CD4-positive, alpha-beta memory T cell (primary cell): ENCODE measurements around the gene KPNA1. TPM values are rescaled to one million over a fixed set of nuclear protein-coding genes. Genes with fewer than 3 reads are reported as not detected.
A peak's percentile ranks its signal among the peaks of the same experiment; 100 is the strongest.

ENCODE experiments used
- CTCF ChIA-PET: fragments of 350-600 bp; sonication (Branson Sonifier 250); formaldehyde crosslinking; loops from one replicate; lab custom pipeline; 2021; ENCODE audit warnings: inconsistent platforms; ENCODE audit not compliant: partially characterized antibody; lab: Charles Lee
- POLR2A ChIA-PET: fragments of 350-600 bp; sonication (Branson Sonifier 250); formaldehyde crosslinking; loops from one replicate; lab custom pipeline; 2021; ENCODE audit not compliant: partially characterized antibody; lab: Charles Lee
- DNase-seq, 5 donors: peaks; one replicate each; pipeline versions ENCODE4 v3.0.0 to v3.0.0-alpha.2; 2020 to 2022; ENCODE audit warnings: mixed read lengths in 1 of 5
- H3K27ac ChIP-seq: one replicate; pipeline ENCODE4 v1.7.0; 2013; ENCODE audit warnings: low read depth, low read length
- H3K27me3 ChIP-seq: 2 replicates; pipeline ENCODE4 v1.7.0; 2013; ENCODE audit warnings: mild to moderate bottlenecking, low read length, moderate library complexity; ENCODE audit not compliant: insufficient read depth
- H3K36me3 ChIP-seq: 2 replicates; pipeline ENCODE4 v1.7.0; 2013; ENCODE audit warnings: mild to moderate bottlenecking, low read length, moderate library complexity; ENCODE audit not compliant: insufficient read depth
- H3K4me1 ChIP-seq: 2 replicates; pipeline ENCODE4 v1.7.0; 2013; ENCODE audit warnings: mild to moderate bottlenecking, low read length, moderate library complexity; ENCODE audit not compliant: insufficient read depth
- H3K4me3 ChIP-seq, 2 donors: one replicate each; pipeline ENCODE4 v1.7.0; 2013; ENCODE audit warnings: low read length in 2 of 2, mild to moderate bottlenecking in 1 of 2
- H3K9me3 ChIP-seq, 2 donors: one replicate each; pipeline ENCODE4 v1.7.0; 2013; ENCODE audit warnings: low read length in 2 of 2, control low read depth in 1 of 2; ENCODE audit not compliant: control insufficient read depth in 1 of 2
- H3K27ac Mint-ChIP-seq, 7 donors: one replicate each; pipeline ENCODE4 v1.8.0; 2020 to 2021; ENCODE audit warnings: mixed read lengths in 7 of 7, mild to moderate bottlenecking in 6 of 7, inconsistent platforms in 3 of 7, moderate library complexity in 3 of 7
- H3K27me3 Mint-ChIP-seq, 2 donors: one replicate each; pipeline ENCODE4 v1.8.0; 2020 to 2021; ENCODE audit warnings: mixed read lengths in 2 of 2
- H3K36me3 Mint-ChIP-seq, 2 donors: one replicate each; pipeline ENCODE4 v1.8.0; 2020 to 2021; ENCODE audit warnings: mixed read lengths in 2 of 2, inconsistent platforms in 1 of 2, mild to moderate bottlenecking in 1 of 2
- H3K4me1 Mint-ChIP-seq, 4 donors: one replicate each; pipeline ENCODE4 v1.8.0; 2020 to 2021; ENCODE audit warnings: mixed read lengths in 4 of 4, mild to moderate bottlenecking in 1 of 4
- H3K4me3 Mint-ChIP-seq, 8 donors: one replicate each; pipeline ENCODE4 v1.8.0; 2020 to 2021; ENCODE audit warnings: mixed read lengths in 8 of 8, mild to moderate bottlenecking in 7 of 8, moderate library complexity in 6 of 8, inconsistent platforms in 3 of 8
- H3K9me3 Mint-ChIP-seq, 8 donors: one replicate each; pipeline ENCODE4 v1.8.0; 2020 to 2021; ENCODE audit warnings: mixed read lengths in 8 of 8, mild to moderate bottlenecking in 5 of 8, inconsistent platforms in 3 of 8, moderate library complexity in 1 of 8
- intact Hi-C: fragments of 100-400 bp; cut with micrococcal nuclease; formaldehyde crosslinking; loops from one replicate; pipeline ENCODE4 v1.15.1; 2023
- polyA plus RNA-seq, 2 donors: library from polyadenylated mRNA; unstranded; fragments of 300-500 nt; fragmentation: Illumina TruSeq; gene quantifications; one replicate each; pipeline ENCODE4 v1.2.3, GENCODE V29; 2021
- total RNA-seq, 2 experiments: library from RNA; stranded (reverse); gene quantifications; one replicate each; pipeline ENCODE4 v1.2.3, GENCODE V29; 2021

Gene KPNA1
- total and polyA plus RNA-seq, 4 experiments from 2014 or later = 45.6 to 71.5 (median 59.4) TPM

GRCh38 chr3:122559906-122560305 is 45.2 kb upstream of the KPNA1 start:
- ChIA-PET CTCF (interaction anchor here (0.8 to 15.6 kb wide), 15 partner anchors 12 to 177 kb away, joined by 3 to 369 read pairs (median 5); partner anchors contain the start of genes MIX23, PARP14 and PARP15), POLR2A (interaction anchor here (0.7 to 2.6 kb wide), 2 partner anchors 117 to 120 kb away, joined by 3 to 30 read pairs; partner anchors contain the start of gene PARP14)
- H3K36me3 Mint-ChIP-seq = peaks cover 34 to 53% of the 10 kb centered on the region in 2 donors
- Histone ChIP-seq H3K4me3 (no peak overlapping the region), H3K27ac (no peak overlapping the region), H3K36me3 (peaks cover 35% of the 10 kb centered on the region), H3K4me1 (peaks cover 29% of the 10 kb centered on the region), H3K27me3 (no peaks in the 10 kb centered on the region), H3K9me3 (no peaks in the 10 kb centered on the region)
- H3K27ac Mint-ChIP-seq = peak overlapping the region in 3 of 7 donors; percentile 5 to 17 (median 13)
- H3K27me3 Mint-ChIP-seq = no peaks in the 10 kb centered on the region
- H3K9me3 Mint-ChIP-seq = no peaks in the 10 kb centered on the region
- H3K4me3 Mint-ChIP-seq = peak overlapping the region in 1 of 8 donors; percentile 20
- DNase-seq = no peak
- intact Hi-C loops = loop anchor here (1.0 to 2.0 kb wide), 3 partner anchors 119 to 999 kb away; no protein-coding TSS in a partner anchor
- H3K4me1 Mint-ChIP-seq = peaks cover 34 to 49% (median 39%) of the 10 kb centered on the region in 4 donors

- Histone ChIP-seq H3K27ac (no peak overlapping the region), H3K9me3 (no peaks in the 10 kb centered on the region), H3K36me3 (peaks cover 36% of the 10 kb centered on the region), H3K27me3 (no peaks in the 10 kb centered on the region), H3K4me3 (no peak overlapping the region), H3K4me1 (peaks cover 27% of the 10 kb centered on the region)
- Mint-ChIP-seq H3K4me3 (no peak overlapping the region), H3K27ac (no peak overlapping the region), H3K36me3 (peaks cover 42 to 51% of the 10 kb centered on the region in 2 donors), H3K27me3 (no peaks in the 10 kb centered on the region), H3K9me3 (no peaks in the 10 kb centered on the region), H3K4me1 (peaks cover 35 to 50% (median 40%) of the 10 kb centered on the region in 4 donors)
- DNase-seq = no peak
- ChIA-PET POLR2A (interaction anchor here (1.2 to 2.6 kb wide), 3 partner anchors 12 to 121 kb away, joined by 3 to 30 read pairs (median 5); partner anchors contain the start of genes PARP14 and PARP15), CTCF (interaction anchor here (0.5 to 15.6 kb wide), 13 partner anchors 10 to 469 kb away, joined by 3 to 369 read pairs (median 5); partner anchors contain the start of genes PARP14, PARP15 and SEMA5B)
- intact Hi-C loops = no loop called here
Measured at GRCh38 chr3:122558605-122559004, 43.9 kb upstream of the KPNA1 start.

GRCh38 chr3:122557356-122557755 is 42.6 kb upstream of the KPNA1 start:
- no peak overlapping the region for H3K4me3 ChIP-seq
- CTCF ChIA-PET = interaction anchor here (1.0 to 15.6 kb wide), 4 partner anchors 21 to 173 kb away, joined by 3 to 369 read pairs (median 12); partner anchors contain the start of genes FAM162A, PARP14 and PARP15
- peaks cover 31 to 42% (median 35%) of the 10 kb centered on the region in 4 donors for H3K4me1 Mint-ChIP-seq
- intact Hi-C loops = no loop called here
- peaks cover 14% of the 10 kb centered on the region for H3K4me1 ChIP-seq
- DNase-seq = no peak
- no peak overlapping the region for H3K27ac Mint-ChIP-seq
- H3K36me3 Mint-ChIP-seq = peaks cover 51 to 60% of the 10 kb centered on the region in 2 donors
- POLR2A ChIA-PET = interaction anchor here (0.6 to 2.5 kb wide), 2 partner anchors 85 to 122 kb away, joined by 3 to 12 read pairs; no protein-coding TSS in a partner anchor
- no peak overlapping the region for H3K4me3 Mint-ChIP-seq
- no peaks in the 10 kb centered on the region for H3K9me3 ChIP-seq
- no peaks in the 10 kb centered on the region for H3K9me3 Mint-ChIP-seq
- H3K27me3 Mint-ChIP-seq = no peaks in the 10 kb centered on the region
- no peaks in the 10 kb centered on the region for H3K27me3 ChIP-seq
- H3K36me3 ChIP-seq = peaks cover 38% of the 10 kb centered on the region
- H3K27ac ChIP-seq = no peak overlapping the region

- DNase-seq = no peak
- Histone ChIP-seq H3K27me3 (no peaks in the 10 kb centered on the region), H3K9me3 (no peaks in the 10 kb centered on the region), H3K4me1 (no peaks in the 10 kb centered on the region), H3K4me3 (no peak overlapping the region), H3K36me3 (peaks cover 49% of the 10 kb centered on the region), H3K27ac (no peak overlapping the region)
- no peak overlapping the region for H3K4me3 Mint-ChIP-seq
- peaks cover 16 to 26% (median 23%) of the 10 kb centered on the region in 4 donors for H3K4me1 Mint-ChIP-seq
- H3K27ac Mint-ChIP-seq = peak overlapping the region in 1 of 7 donors; percentile 81
- no peaks in the 10 kb centered on the region for H3K27me3 Mint-ChIP-seq
- ChIA-PET POLR2A (interaction anchor here (2.5 kb wide), 1 partner anchor 124 kb away, joined by 12 read pairs; no protein-coding TSS in a partner anchor), CTCF (interaction anchor here (15.6 kb wide), 1 partner anchor 122 kb away, joined by 369 read pairs; the partner anchor contains the start of gene PARP14)
- no peaks in the 10 kb centered on the region for H3K9me3 Mint-ChIP-seq
- peaks cover 64 to 73% of the 10 kb centered on the region in 2 donors for H3K36me3 Mint-ChIP-seq
- intact Hi-C loops = no loop called here
Measured at GRCh38 chr3:122555275-122556071, 40.7 kb upstream of the KPNA1 start.

GRCh38 chr3:122553171-122553570 is 38.4 kb upstream of the KPNA1 start:
- Histone ChIP-seq H3K4me1 (no peaks in the 10 kb centered on the region), H3K27me3 (no peaks in the 10 kb centered on the region), H3K27ac (no peak overlapping the region), H3K9me3 (no peaks in the 10 kb centered on the region), H3K4me3 (no peak overlapping the region), H3K36me3 (peaks cover 52% of the 10 kb centered on the region)
- Mint-ChIP-seq H3K27me3 (no peaks in the 10 kb centered on the region), H3K4me1 (peaks cover 15 to 23% (median 21%) of the 10 kb centered on the region in 4 donors), H3K4me3 (no peak overlapping the region), H3K36me3 (peaks cover 67 to 82% of the 10 kb centered on the region in 2 donors), H3K9me3 (peaks cover 0 to 3% (median 0%) of the 10 kb centered on the region in 8 donors), H3K27ac (peak overlapping the region in 1 of 7 donors; percentile 5)
- DNase-seq = no peak
- intact Hi-C loops = no loop called here
- CTCF ChIA-PET = no interaction called here
- POLR2A ChIA-PET = no interaction called here

- H3K9me3 ChIP-seq = no peaks in the 10 kb centered on the region
- H3K9me3 Mint-ChIP-seq = peaks cover 0 to 3% (median 0%) of the 10 kb centered on the region in 8 donors
- H3K27ac ChIP-seq = no peak overlapping the region
- intact Hi-C loops = no loop called here
- H3K4me3 ChIP-seq = no peak overlapping the region
- H3K27ac Mint-ChIP-seq = peak overlapping the region in 1 of 7 donors; percentile 35
- no peaks in the 10 kb centered on the region for H3K4me1 ChIP-seq
- H3K4me3 Mint-ChIP-seq = no peak overlapping the region
- H3K27me3 ChIP-seq = no peaks in the 10 kb centered on the region
- H3K36me3 Mint-ChIP-seq = peaks cover 74 to 87% of the 10 kb centered on the region in 2 donors
- no peak for DNase-seq
- peaks cover 48% of the 10 kb centered on the region for H3K36me3 ChIP-seq
- ChIA-PET CTCF (interaction anchor here (1.2 to 3.1 kb wide), 2 partner anchors 11 to 131 kb away, joined by 6 to 13 read pairs; no protein-coding TSS in a partner anchor), POLR2A (no interaction called here)
- H3K27me3 Mint-ChIP-seq = no peaks in the 10 kb centered on the region
- H3K4me1 Mint-ChIP-seq = peaks cover 5 to 13% (median 10%) of the 10 kb centered on the region in 4 donors
Measured at GRCh38 chr3:122548619-122549018, 33.9 kb upstream of the KPNA1 start.
